HEK293 (cell line): ENCODE data around the gene CDKAL1.

ENCODE experiments used
- CTCF ChIA-PET: fragments of 350-600 bp; formaldehyde crosslinking; extraction: SDS; loops from one replicate; lab custom pipeline; 2021; ENCODE audit warnings: antibody characterized with exemption; lab: Yijun Ruan, JAX
- POLR2A ChIA-PET: fragments of 300-600 bp; formaldehyde crosslinking; extraction: SDS; loops from one replicate; lab custom pipeline; 2020; ENCODE audit warnings: antibody characterized with exemption, inconsistent platforms; lab: Yijun Ruan, JAX
- H3K27ac ChIP-seq: fragments of 200-500 bp; sonication (Bioruptor generic); 2 replicates; pipeline ENCODE4 v1.5.1; 2014; ENCODE audit warnings: low read depth, low read length, control low read depth, inconsistent platforms; ENCODE audit errors: extremely low read depth
- H3K36me3 ChIP-seq, 2 experiments: fragments of 200-500 bp in 1 of 2; sonication (Bioruptor generic) in 1 of 2; 1 replicate in 1 of 2; 2 replicates in 1 of 2; pipeline ENCODE4 v1.5.1; 2014 to 2017; ENCODE audit warnings: inconsistent platforms in 2 of 2, low read length in 2 of 2; ENCODE audit not compliant: control insufficient read depth in 2 of 2, insufficient read depth in 1 of 2
- H3K4me1 ChIP-seq: fragments of 200-500 bp; sonication (Bioruptor generic); 2 replicates; pipeline ENCODE4 v1.5.1; 2014; ENCODE audit warnings: mild to moderate bottlenecking, low read length, inconsistent platforms; ENCODE audit not compliant: control insufficient read depth, insufficient read depth
- H3K4me3 ChIP-seq: 2 replicates; pipeline ENCODE4 v1.5.1; 2011; ENCODE audit warnings: low read depth, mild to moderate bottlenecking, control low read depth, low read length, moderate library complexity
- H3K9me3 ChIP-seq: fragments of 200-500 bp; sonication (Bioruptor generic); 2 replicates; pipeline ENCODE4 v1.5.1; 2014; ENCODE audit warnings: low read depth, low read length, inconsistent platforms; ENCODE audit not compliant: control insufficient read depth, insufficient read depth
- GLIS1 ChIP-seq: fragments of 450-650 bp; formaldehyde crosslinking; IDR thresholded peaks from 2 replicates; pipeline ENCODE4 v1.5.1; 2016; ENCODE audit warnings: missing biosample characterization, missing genetic modification characterization
- GLIS2 ChIP-seq: fragments of 450-650 bp; formaldehyde crosslinking; IDR thresholded peaks from 2 replicates; pipeline ENCODE4 v1.5.1; 2016; ENCODE audit warnings: missing biosample characterization, missing genetic modification characterization
- KLF10 ChIP-seq: fragments of 450-650 bp; IDR thresholded peaks from 2 replicates; pipeline ENCODE4 v1.5.1; 2018; ENCODE audit warnings: missing biosample characterization, mild to moderate bottlenecking, missing genetic modification characterization
- MEIS1 ChIP-seq: sonication (generic); formaldehyde crosslinking; IDR thresholded peaks from 2 replicates; pipeline ENCODE4 v1.8.1; 2022; ENCODE audit warnings: missing genetic modification reagents, mild to moderate bottlenecking, borderline replicate concordance
- SETDB1 ChIP-seq: IDR thresholded peaks from one replicate; pipeline ENCODE4 v1.6.1; 2017; ENCODE audit warnings: mild to moderate bottlenecking, low read length, moderate library complexity, mixed read lengths; ENCODE audit not compliant: insufficient read length
- SP3 ChIP-seq: fragments of 450-650 bp; formaldehyde crosslinking; IDR thresholded peaks from 2 replicates; pipeline ENCODE4 v1.5.1; 2016; ENCODE audit warnings: missing biosample characterization, missing genetic modification characterization
- ZEB2 ChIP-seq: fragments of 450-650 bp; formaldehyde crosslinking; IDR thresholded peaks from 2 replicates; pipeline ENCODE4 v1.5.1; 2016; ENCODE audit warnings: missing biosample characterization, missing genetic modification characterization
- ZNF121 ChIP-seq: fragments of 450-650 bp; formaldehyde crosslinking; IDR thresholded peaks from 2 replicates; pipeline ENCODE4 v1.5.1; 2016; ENCODE audit warnings: missing biosample characterization, missing genetic modification characterization
- ZNF341 ChIP-seq: fragments of 450-650 bp; formaldehyde crosslinking; IDR thresholded peaks from 2 replicates; pipeline ENCODE4; 2016; ENCODE audit warnings: low read depth, missing biosample characterization, missing genetic modification characterization
- ZNF354C ChIP-seq: fragments of 450-650 bp; formaldehyde crosslinking; IDR thresholded peaks from 2 replicates; pipeline ENCODE4 v1.5.1; 2016; ENCODE audit warnings: missing biosample characterization, missing genetic modification characterization, low read depth, borderline replicate concordance
- ZNF37A ChIP-seq: fragments of 450-650 bp; IDR thresholded peaks from 2 replicates; pipeline ENCODE4 v1.5.1; 2018; ENCODE audit warnings: missing biosample characterization, missing genetic modification characterization
- ZNF426 ChIP-seq: fragments of 450-650 bp; formaldehyde crosslinking; IDR thresholded peaks from 2 replicates; pipeline ENCODE4 v1.5.1; 2017; ENCODE audit warnings: missing biosample characterization, missing genetic modification characterization, mild to moderate bottlenecking, inconsistent platforms, moderate library complexity
- ZNF610 ChIP-seq: fragments of 450-650 bp; formaldehyde crosslinking; IDR thresholded peaks from 2 replicates; pipeline ENCODE4 v1.5.1; 2016; ENCODE audit warnings: missing biosample characterization, missing genetic modification characterization, borderline replicate concordance
- ZNF629 ChIP-seq: fragments of 450-650 bp; formaldehyde crosslinking; IDR thresholded peaks from 2 replicates; pipeline ENCODE4 v1.5.1; 2017; ENCODE audit warnings: missing biosample characterization, missing genetic modification characterization
- ZNF707 ChIP-seq: fragments of 450-650 bp; formaldehyde crosslinking; IDR thresholded peaks from 2 replicates; pipeline ENCODE4 v1.5.1; 2016; ENCODE audit warnings: missing biosample characterization, missing genetic modification characterization
- ZNF76 ChIP-seq: fragments of 450-650 bp; formaldehyde crosslinking; IDR thresholded peaks from 2 replicates; pipeline ENCODE4; 2016; ENCODE audit warnings: low read depth, missing biosample characterization, missing genetic modification characterization, borderline replicate concordance
- TF ChIP-seq, protein P1 (sequence below): fragments of 450-650 bp; formaldehyde crosslinking; IDR thresholded peaks from 2 replicates; pipeline ENCODE4 v1.5.1; 2017; ENCODE audit warnings: missing biosample characterization, missing genetic modification characterization
- TF ChIP-seq, protein P2 (sequence below): fragments of 450-650 bp; formaldehyde crosslinking; IDR thresholded peaks from 2 replicates; pipeline ENCODE4 v1.5.1; 2016; ENCODE audit warnings: missing biosample characterization, missing genetic modification characterization
- TF ChIP-seq, protein P3 (sequence below): fragments of 450-650 bp; formaldehyde crosslinking; IDR thresholded peaks from 2 replicates; pipeline ENCODE4 v1.5.1; 2016; ENCODE audit warnings: missing biosample characterization, missing genetic modification characterization
- TF ChIP-seq, protein P4 (sequence below): fragments of 450-650 bp; formaldehyde crosslinking; IDR thresholded peaks from 2 replicates; pipeline ENCODE4 v1.5.0; 2017; ENCODE audit warnings: missing biosample characterization, missing genetic modification characterization, borderline replicate concordance
- TF ChIP-seq, protein P5 (sequence below): fragments of 450-650 bp; formaldehyde crosslinking; IDR thresholded peaks from 2 replicates; pipeline ENCODE4 v1.5.1; 2016; ENCODE audit warnings: missing biosample characterization, missing genetic modification characterization

The CDKAL1 gene

DNA sequence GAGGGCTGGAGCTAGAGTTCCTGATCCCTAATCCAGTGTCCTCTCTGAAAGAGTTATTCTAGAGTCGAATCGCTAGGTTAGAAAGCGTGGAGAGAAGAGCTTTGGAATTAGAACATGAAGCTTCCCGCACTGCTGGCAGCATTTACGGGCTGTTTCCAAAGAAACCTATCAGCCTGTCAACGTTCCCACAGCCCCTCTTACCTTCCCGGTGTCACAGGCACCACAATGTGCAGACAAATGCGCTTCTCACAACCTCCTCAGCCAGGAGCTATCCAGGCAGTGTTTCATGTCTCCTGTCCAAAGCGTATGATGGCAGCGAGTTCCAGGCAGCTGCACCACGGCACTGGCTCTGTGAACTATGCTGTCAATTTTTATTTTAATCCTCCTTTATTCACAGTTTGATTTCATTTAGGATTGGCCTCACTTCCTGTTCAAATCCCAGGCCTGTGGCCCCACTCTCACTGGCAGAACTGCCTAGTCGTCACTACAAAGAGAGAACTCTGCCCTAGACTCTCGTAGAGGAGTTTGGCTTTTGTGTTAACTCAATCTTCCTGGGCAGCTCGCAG is 736.5 kb downstream of the CDKAL1 start (continued):
- TF ChIP-seq ZNF354C (tag by site-specific recombination): no peak
- TF ChIP-seq, all 188 proteins: peak for 0

DNA sequence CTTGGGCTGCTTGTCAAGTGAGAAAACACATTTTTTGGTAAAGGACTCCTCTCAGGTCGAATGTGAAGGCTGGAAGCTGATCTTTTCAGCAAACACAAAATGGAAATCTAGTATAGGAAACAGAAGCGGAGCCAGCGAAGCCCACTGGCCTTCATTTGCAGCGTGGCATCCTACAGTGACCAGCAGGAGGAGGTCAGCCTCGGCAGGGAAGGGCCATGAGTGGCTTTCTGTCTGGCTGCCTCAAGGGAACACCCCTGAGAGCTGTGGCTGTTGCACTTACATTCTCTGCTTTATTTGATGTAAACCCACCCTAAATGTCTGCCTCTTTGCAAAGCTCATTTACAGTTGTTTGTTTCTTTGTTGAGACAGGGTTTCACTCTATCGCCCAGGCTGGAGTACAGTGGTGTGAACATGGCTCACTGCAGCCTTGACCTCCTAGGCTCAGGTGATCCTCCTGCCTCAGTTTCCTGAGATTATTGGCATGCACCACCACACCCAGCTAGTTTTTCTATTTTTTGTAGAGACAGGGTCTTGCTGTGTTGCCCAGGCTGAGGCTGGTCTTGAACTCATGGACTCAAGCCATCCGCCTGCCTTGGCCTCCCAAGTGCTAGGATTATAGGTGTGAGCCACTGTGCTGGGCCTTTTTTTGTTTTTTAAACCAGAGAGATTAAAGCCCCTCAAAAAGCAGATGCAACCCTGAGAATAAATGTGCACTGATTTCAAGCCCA is 737.3 kb downstream of the CDKAL1 start:
- Histone ChIP-seq H3K4me3 (no peak overlapping the region), H3K4me1 (no peaks in the 10 kb centered on the region), H3K27ac (no peak overlapping the region), H3K36me3 (no peaks in the 10 kb centered on the region), H3K9me3 (no peaks in the 10 kb centered on the region)
- ChIA-PET CTCF (interaction anchor here (0.5 to 0.7 kb wide), 3 partner anchors 42 to 711 kb away, joined by 3 read pairs; no protein-coding TSS in a partner anchor), POLR2A (interaction anchor here (0.6 kb wide), 1 partner anchor 27 kb away, joined by 5 read pairs; no protein-coding TSS in a partner anchor)
- TF ChIP-seq ZNF37A (tag by site-specific recombination): no peak
- TF ChIP-seq ZNF341 (tag by site-specific recombination): peak; percentile 53
- 0 out of 2 replicates have a peak, but pooled peaks have one; percentile 31 for TF ChIP-seq ZNF121 (tag by site-specific recombination)

DNA sequence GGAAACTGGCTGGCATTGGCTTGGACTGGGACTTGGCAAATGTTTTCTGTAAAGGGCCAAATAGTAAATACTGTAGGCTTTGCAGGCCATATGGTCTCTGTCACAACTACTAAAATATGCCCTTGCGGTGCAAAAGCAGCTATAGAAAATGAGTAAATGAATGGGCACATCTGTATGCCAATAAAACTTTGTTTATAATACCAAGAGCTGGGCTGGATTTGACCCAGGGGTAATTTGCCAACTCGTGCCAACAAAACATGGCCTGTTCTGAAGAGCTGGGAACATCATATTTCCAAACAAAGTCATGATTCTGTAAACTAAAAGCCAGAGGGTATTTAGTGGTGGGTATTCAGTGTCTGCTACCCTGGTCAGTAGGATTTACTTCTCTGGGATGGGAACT is 739.2 kb downstream of the CDKAL1 start:
- ChIA-PET CTCF (interaction anchor here (0.7 kb wide), 1 partner anchor 166 kb away, joined by 3 read pairs; no protein-coding TSS in a partner anchor), POLR2A (no interaction called here)
- no peaks in the 10 kb centered on the region for H3K9me3 ChIP-seq
- H3K4me3 ChIP-seq: no peak overlapping the region
- H3K4me1 ChIP-seq: peaks cover 2% of the 10 kb centered on the region; the same call in 1 of the 2 replicates
- no peaks in the 10 kb centered on the region for H3K36me3 ChIP-seq
- H3K27ac ChIP-seq: no peak overlapping the region
- TF ChIP-seq ZNF629 (no peak), SETDB1 (no peak), GLIS1 (tag by site-specific recombination) (no peak), ZNF707 (tag by site-specific recombination) (no peak), SP3 (no peak), ZEB2 (tag by site-specific recombination) (no peak), ZNF76 (tag by site-specific recombination) (no peak), MEIS1 (no peak), KLF10 (no peak), ZNF610 (no peak), GLIS2 (tag by site-specific recombination) (no peak), ZNF426 (no peak)
- TF ChIP-seq, protein P1, sequence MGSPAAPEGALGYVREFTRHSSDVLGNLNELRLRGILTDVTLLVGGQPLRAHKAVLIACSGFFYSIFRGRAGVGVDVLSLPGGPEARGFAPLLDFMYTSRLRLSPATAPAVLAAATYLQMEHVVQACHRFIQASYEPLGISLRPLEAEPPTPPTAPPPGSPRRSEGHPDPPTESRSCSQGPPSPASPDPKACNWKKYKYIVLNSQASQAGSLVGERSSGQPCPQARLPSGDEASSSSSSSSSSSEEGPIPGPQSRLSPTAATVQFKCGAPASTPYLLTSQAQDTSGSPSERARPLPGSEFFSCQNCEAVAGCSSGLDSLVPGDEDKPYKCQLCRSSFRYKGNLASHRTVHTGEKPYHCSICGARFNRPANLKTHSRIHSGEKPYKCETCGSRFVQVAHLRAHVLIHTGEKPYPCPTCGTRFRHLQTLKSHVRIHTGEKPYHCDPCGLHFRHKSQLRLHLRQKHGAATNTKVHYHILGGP (tag by site-specific recombination): no peak
- TF ChIP-seq, protein P2, sequence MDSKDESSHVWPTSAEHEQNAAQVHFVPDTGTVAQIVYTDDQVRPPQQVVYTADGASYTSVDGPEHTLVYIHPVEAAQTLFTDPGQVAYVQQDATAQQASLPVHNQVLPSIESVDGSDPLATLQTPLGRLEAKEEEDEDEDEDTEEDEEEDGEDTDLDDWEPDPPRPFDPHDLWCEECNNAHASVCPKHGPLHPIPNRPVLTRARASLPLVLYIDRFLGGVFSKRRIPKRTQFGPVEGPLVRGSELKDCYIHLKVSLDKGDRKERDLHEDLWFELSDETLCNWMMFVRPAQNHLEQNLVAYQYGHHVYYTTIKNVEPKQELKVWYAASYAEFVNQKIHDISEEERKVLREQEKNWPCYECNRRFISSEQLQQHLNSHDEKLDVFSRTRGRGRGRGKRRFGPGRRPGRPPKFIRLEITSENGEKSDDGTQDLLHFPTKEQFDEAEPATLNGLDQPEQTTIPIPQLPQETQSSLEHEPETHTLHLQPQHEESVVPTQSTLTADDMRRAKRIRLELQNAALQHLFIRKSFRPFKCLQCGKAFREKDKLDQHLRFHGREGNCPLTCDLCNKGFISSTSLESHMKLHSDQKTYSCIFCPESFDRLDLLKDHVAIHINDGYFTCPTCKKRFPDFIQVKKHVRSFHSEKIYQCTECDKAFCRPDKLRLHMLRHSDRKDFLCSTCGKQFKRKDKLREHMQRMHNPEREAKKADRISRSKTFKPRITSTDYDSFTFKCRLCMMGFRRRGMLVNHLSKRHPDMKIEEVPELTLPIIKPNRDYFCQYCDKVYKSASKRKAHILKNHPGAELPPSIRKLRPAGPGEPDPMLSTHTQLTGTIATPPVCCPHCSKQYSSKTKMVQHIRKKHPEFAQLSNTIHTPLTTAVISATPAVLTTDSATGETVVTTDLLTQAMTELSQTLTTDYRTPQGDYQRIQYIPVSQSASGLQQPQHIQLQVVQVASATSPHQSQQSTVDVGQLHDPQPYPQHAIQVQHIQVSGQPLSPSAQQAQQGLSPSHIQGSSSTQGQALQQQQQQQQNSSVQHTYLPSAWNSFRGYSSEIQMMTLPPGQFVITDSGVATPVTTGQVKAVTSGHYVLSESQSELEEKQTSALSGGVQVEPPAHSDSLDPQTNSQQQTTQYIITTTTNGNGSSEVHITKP (tag by site-specific recombination): no peak
- TF ChIP-seq, protein P3, sequence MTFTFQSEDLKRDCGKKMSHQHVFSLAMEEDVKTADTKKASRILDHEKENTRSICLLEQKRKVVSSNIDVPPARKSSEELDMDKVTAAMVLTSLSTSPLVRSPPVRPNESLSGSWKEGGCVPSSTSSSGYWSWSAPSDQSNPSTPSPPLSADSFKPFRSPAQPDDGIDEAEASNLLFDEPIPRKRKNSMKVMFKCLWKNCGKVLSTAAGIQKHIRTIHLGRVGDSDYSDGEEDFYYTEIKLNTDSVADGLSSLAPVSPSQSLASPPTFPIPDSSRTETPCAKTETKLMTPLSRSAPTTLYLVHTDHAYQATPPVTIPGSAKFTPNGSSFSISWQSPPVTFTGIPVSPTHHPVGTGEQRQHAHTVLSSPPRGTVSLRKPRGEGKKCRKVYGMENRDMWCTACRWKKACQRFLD: no peak
- TF ChIP-seq, protein P4, sequence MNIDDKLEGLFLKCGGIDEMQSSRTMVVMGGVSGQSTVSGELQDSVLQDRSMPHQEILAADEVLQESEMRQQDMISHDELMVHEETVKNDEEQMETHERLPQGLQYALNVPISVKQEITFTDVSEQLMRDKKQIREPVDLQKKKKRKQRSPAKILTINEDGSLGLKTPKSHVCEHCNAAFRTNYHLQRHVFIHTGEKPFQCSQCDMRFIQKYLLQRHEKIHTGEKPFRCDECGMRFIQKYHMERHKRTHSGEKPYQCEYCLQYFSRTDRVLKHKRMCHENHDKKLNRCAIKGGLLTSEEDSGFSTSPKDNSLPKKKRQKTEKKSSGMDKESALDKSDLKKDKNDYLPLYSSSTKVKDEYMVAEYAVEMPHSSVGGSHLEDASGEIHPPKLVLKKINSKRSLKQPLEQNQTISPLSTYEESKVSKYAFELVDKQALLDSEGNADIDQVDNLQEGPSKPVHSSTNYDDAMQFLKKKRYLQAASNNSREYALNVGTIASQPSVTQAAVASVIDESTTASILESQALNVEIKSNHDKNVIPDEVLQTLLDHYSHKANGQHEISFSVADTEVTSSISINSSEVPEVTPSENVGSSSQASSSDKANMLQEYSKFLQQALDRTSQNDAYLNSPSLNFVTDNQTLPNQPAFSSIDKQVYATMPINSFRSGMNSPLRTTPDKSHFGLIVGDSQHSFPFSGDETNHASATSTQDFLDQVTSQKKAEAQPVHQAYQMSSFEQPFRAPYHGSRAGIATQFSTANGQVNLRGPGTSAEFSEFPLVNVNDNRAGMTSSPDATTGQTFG (tag by site-specific recombination): no peak
- TF ChIP-seq, protein P5, sequence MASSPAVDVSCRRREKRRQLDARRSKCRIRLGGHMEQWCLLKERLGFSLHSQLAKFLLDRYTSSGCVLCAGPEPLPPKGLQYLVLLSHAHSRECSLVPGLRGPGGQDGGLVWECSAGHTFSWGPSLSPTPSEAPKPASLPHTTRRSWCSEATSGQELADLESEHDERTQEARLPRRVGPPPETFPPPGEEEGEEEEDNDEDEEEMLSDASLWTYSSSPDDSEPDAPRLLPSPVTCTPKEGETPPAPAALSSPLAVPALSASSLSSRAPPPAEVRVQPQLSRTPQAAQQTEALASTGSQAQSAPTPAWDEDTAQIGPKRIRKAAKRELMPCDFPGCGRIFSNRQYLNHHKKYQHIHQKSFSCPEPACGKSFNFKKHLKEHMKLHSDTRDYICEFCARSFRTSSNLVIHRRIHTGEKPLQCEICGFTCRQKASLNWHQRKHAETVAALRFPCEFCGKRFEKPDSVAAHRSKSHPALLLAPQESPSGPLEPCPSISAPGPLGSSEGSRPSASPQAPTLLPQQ: no peak
